T-helper 2 cell treated with Interferon-gamma antibody and Interleukin-4, amounts not matched to agents 5 μg/mL and 100 μg/mL, for 36 hours (primary cell): ENCODE results near the gene CTDNEP1.

Experiments
- DNase-seq: peaks from one replicate; pipeline ENCODE4 v3.0.0; 2021; ENCODE audit warnings: low spot score
- H3K27ac Mint-ChIP-seq: one replicate; pipeline ENCODE4 v1.8.0; 2021; ENCODE audit warnings: mild to moderate bottlenecking, mixed read lengths
- H3K27me3 Mint-ChIP-seq: one replicate; pipeline ENCODE4 v1.8.0; 2021; ENCODE audit warnings: low read depth, mixed read lengths
- H3K36me3 Mint-ChIP-seq: one replicate; pipeline ENCODE4 v1.8.0; 2021; ENCODE audit warnings: low read depth, mixed read lengths
- H3K4me1 Mint-ChIP-seq: one replicate; pipeline ENCODE4 v1.8.0; 2021; ENCODE audit warnings: low read depth, mixed read lengths
- H3K4me3 Mint-ChIP-seq: one replicate; pipeline ENCODE4 v1.8.0; 2022; ENCODE audit warnings: mild to moderate bottlenecking, moderate library complexity, mixed read lengths
- H3K9me3 Mint-ChIP-seq: one replicate; pipeline ENCODE4 v1.8.0; 2021; ENCODE audit warnings: mixed read lengths

CTDNEP1 gene

GRCh38 chr17:7235693-7236665, 15.6 kb downstream of the CTDNEP1 start:
- no peak for DNase-seq
- Mint-ChIP-seq H3K9me3 (no peaks in the 10 kb centered on the region), H3K4me3 (peak overlapping the region; percentile 99), H3K27me3 (no peaks in the 10 kb centered on the region), H3K27ac (peak overlapping the region; percentile 27), H3K4me1 (peaks cover 45% of the 10 kb centered on the region), H3K36me3 (peaks cover 46% of the 10 kb centered on the region)

- Mint-ChIP-seq H3K36me3 (peaks cover 35% of the 10 kb centered on the region), H3K27ac (peak within 1 kb of the TSS; percentile 83), H3K4me3 (peak within 1 kb of the TSS; percentile 99), H3K27me3 (no peaks in the 10 kb centered on the region), H3K9me3 (no peaks in the 10 kb centered on the region), H3K4me1 (peaks cover 33% of the 10 kb centered on the region)
- DNase-seq, result peak; percentile 95
These were observed 17.2 kb downstream of the CTDNEP1 start, which contains the start of gene DVL2 for GRCh38 chr17:7234083-7234951. DVL2 (minus strand) TSS chr17:7234517; CDS start chr17:7234262, 255 bp downstream.

GRCh38 chr17:7233701-7234082, 17.8 kb downstream of the CTDNEP1 start:
- H3K9me3 Mint-ChIP-seq, result no peaks in the 10 kb centered on the region
- no peaks in the 10 kb centered on the region for H3K27me3 Mint-ChIP-seq
- H3K27ac Mint-ChIP-seq, result peak overlapping the region; percentile 83
- H3K4me1 Mint-ChIP-seq, result peaks cover 33% of the 10 kb centered on the region
- H3K4me3 Mint-ChIP-seq, result peak overlapping the region; percentile 99
- H3K36me3 Mint-ChIP-seq, result peaks cover 41% of the 10 kb centered on the region
- no peak for DNase-seq

GRCh38 chr17:7232114-7232513, 19.4 kb downstream of the CTDNEP1 start:
- peak overlapping the region; percentile 4 for H3K4me3 Mint-ChIP-seq
- H3K27me3 Mint-ChIP-seq, result no peaks in the 10 kb centered on the region
- peaks cover 41% of the 10 kb centered on the region for H3K36me3 Mint-ChIP-seq
- DNase-seq, result no peak
- no peaks in the 10 kb centered on the region for H3K9me3 Mint-ChIP-seq
- H3K4me1 Mint-ChIP-seq, result peaks cover 33% of the 10 kb centered on the region
- no peak overlapping the region for H3K27ac Mint-ChIP-seq

- Mint-ChIP-seq H3K27me3 (no peaks in the 10 kb centered on the region), H3K4me1 (peaks cover 17% of the 10 kb centered on the region), H3K27ac (no peak overlapping the region), H3K36me3 (peaks cover 27% of the 10 kb centered on the region), H3K4me3 (no peak overlapping the region), H3K9me3 (no peaks in the 10 kb centered on the region)
- DNase-seq, result no peak
These were observed 22.0 kb downstream of the CTDNEP1 start for GRCh38 chr17:7229504-7229903.

GRCh38 chr17:7228920-7229319, 22.6 kb downstream of the CTDNEP1 start:
- no peak overlapping the region for H3K27ac Mint-ChIP-seq
- no peak for DNase-seq
- H3K27me3 Mint-ChIP-seq, result no peaks in the 10 kb centered on the region
- peaks cover 29% of the 10 kb centered on the region for H3K36me3 Mint-ChIP-seq
- H3K4me3 Mint-ChIP-seq, result no peak overlapping the region
- H3K9me3 Mint-ChIP-seq, result no peaks in the 10 kb centered on the region
- H3K4me1 Mint-ChIP-seq, result peaks cover 17% of the 10 kb centered on the region

- H3K27me3 Mint-ChIP-seq, result no peaks in the 10 kb centered on the region
- H3K27ac Mint-ChIP-seq, result no peak overlapping the region
- H3K36me3 Mint-ChIP-seq, result peaks cover 37% of the 10 kb centered on the region
- peaks cover 5% of the 10 kb centered on the region for H3K4me1 Mint-ChIP-seq
- H3K9me3 Mint-ChIP-seq, result no peaks in the 10 kb centered on the region
- no peak overlapping the region for H3K4me3 Mint-ChIP-seq
- no peak for DNase-seq
These were observed 24.5 kb downstream of the CTDNEP1 start for GRCh38 chr17:7226721-7227710.

GRCh38 chr17:7225711-7226331, 25.7 kb downstream of the CTDNEP1 start:
- peaks cover 43% of the 10 kb centered on the region for H3K36me3 Mint-ChIP-seq
- DNase-seq, result no peak
- H3K4me1 Mint-ChIP-seq, result peaks cover 11% of the 10 kb centered on the region
- H3K4me3 Mint-ChIP-seq, result no peak overlapping the region
- no peaks in the 10 kb centered on the region for H3K27me3 Mint-ChIP-seq
- no peaks in the 10 kb centered on the region for H3K9me3 Mint-ChIP-seq
- no peak overlapping the region for H3K27ac Mint-ChIP-seq

- no peak overlapping the region for H3K4me3 Mint-ChIP-seq
- no peak for DNase-seq
- H3K9me3 Mint-ChIP-seq, result no peaks in the 10 kb centered on the region
- peaks cover 42% of the 10 kb centered on the region for H3K36me3 Mint-ChIP-seq
- no peak overlapping the region for H3K27ac Mint-ChIP-seq
- peaks cover 17% of the 10 kb centered on the region for H3K4me1 Mint-ChIP-seq
- H3K27me3 Mint-ChIP-seq, result no peaks in the 10 kb centered on the region
These were observed 26.8 kb downstream of the CTDNEP1 start for GRCh38 chr17:7224661-7225111.

- H3K9me3 Mint-ChIP-seq, result no peaks in the 10 kb centered on the region
- no peak for DNase-seq
- H3K27me3 Mint-ChIP-seq, result no peaks in the 10 kb centered on the region
- no peak overlapping the region for H3K4me3 Mint-ChIP-seq
- no peak overlapping the region for H3K27ac Mint-ChIP-seq
- peaks cover 21% of the 10 kb centered on the region for H3K4me1 Mint-ChIP-seq
- H3K36me3 Mint-ChIP-seq, result peaks cover 39% of the 10 kb centered on the region
These were observed 27.4 kb downstream of the CTDNEP1 start for GRCh38 chr17:7224110-7224509.

GRCh38 chr17:7223375-7223774, 28.2 kb downstream of the CTDNEP1 start:
- Mint-ChIP-seq H3K27me3 (no peaks in the 10 kb centered on the region), H3K4me1 (peaks cover 27% of the 10 kb centered on the region), H3K9me3 (no peaks in the 10 kb centered on the region), H3K36me3 (peaks cover 34% of the 10 kb centered on the region), H3K4me3 (no peak overlapping the region), H3K27ac (no peak overlapping the region)
- no peak for DNase-seq

- Mint-ChIP-seq H3K4me1 (peaks cover 29% of the 10 kb centered on the region), H3K4me3 (no peak overlapping the region), H3K36me3 (peaks cover 30% of the 10 kb centered on the region), H3K9me3 (no peaks in the 10 kb centered on the region), H3K27ac (no peak overlapping the region), H3K27me3 (no peaks in the 10 kb centered on the region)
- no peak for DNase-seq
These were observed 28.6 kb downstream of the CTDNEP1 start for GRCh38 chr17:7222972-7223292.
